Left renal pelvis (tissue), 4 donors: ENCODE data around the gene PCP2. TPM values are rescaled to one million over a fixed set of nuclear protein-coding genes. Genes with fewer than 3 reads are reported as not detected.

ENCODE experiments used
- DNase-seq, 4 donors: peaks; one replicate each; pipeline ENCODE4 v3.0.0-alpha.2; 2013; ENCODE audit warnings: low read depth in 4 of 4, low spot score in 3 of 4
- polyA plus RNA-seq, 4 donors: library from polyadenylated mRNA; unstranded; fragments of 120-200 nt; gene quantifications; one replicate each; pipeline ENCODE4 v1.2.1, GENCODE V29; 2013; ENCODE audit not compliant: insufficient read length in 4 of 4

PCP2 gene
- polyA plus RNA-seq, result 1 to 10 TPM in 2 of 4 donors, under 1 TPM in 1, not detected in 1; 0.43 to 2.8 (median 1.3) TPM

DNA sequence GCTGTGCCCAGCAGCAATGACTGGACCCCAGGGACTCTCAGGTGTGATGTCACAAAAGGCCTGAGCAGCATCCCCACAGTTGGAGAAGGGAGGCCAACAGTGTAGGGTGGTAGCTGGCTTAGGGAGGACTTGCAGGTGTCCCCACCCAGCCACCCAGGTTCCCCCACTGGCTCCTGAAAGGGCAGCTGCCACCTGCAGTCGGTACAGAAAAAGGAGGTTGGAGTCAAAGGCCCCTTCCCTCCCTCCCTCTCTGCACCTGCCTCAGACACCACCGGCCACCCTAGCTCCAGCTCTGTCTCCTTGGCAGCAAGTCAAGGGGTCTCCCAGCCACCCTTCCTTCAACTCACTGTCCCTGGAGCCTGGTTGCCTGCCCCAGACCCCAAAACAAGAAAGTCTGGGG, at the start of gene PCP2:
TSS of gene PCP2 (minus strand) at position 22 of the 400 bp plus-strand sequence. CDS start 262 bp downstream, outside the sequence.
- DNase-seq, result no peak

DNA sequence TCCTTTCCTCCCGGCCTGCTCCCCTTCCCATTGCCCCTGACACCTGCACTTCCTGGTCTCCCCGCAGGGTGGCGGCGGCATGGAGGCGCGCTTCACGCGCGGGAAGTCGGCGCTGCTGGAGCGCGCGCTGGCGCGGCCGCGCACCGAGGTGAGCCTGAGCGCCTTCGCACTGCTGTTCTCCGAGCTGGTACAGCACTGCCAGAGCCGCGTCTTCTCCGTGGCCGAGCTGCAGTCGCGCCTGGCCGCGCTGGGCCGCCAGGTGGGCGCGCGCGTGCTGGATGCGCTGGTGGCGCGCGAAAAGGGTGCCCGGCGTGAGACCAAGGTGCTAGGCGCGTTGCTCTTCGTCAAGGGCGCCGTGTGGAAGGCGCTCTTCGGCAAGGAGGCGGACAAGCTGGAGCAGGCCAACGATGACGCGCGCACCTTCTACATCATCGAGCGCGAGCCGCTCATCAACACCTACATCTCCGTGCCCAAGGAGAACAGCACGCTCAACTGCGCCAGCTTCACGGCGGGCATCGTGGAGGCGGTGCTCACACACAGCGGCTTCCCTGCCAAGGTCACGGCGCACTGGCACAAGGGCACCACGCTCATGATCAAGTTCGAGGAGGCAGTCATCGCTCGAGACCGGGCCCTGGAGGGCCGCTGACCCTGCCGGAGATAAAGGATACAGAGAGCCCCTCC, 48.8 kb upstream of the PCP2 start:
- DNase-seq, result no peak

DNA sequence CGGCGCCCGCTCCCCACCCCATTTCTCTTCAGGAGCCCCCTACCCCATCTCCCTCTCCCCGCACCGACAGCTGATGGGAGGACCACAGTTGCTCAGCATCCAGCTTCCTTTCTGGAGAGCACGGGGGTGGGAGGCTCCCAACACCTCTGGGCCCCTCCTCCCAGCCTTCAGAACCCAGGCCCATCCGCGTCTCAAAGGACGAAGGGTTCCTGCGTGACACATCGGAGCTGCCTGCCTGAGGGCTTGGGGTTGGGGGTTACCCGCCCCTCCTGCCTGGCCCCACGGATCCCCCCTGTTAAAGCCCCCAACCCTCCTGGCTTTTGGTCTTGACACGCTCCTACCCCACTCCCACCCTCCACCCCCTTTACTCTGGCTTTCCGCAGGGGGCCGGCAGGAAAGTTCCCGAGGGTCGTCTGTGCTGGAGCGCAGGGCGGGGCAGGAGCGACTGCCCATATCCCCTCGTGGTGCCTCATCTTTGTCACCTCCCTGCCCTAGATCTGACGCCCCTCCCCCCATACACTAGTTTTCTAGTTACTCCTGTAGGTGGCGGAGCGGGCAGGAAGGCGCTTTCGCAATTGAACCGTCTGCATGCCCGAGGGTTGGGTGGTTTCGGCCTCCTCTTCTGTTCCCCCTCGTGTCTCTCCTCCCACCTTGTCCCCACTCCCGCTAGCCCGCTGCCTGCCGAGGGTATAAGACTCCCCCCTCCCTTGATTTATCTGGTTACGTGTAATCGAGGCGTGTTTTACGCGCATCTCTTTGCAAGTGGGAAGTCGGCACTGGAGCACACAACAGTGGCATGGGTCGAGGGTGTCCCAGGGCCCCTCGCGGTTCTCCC, 48.0 kb upstream of the PCP2 start:
- DNase-seq, result peak; percentile 57 to 67 (median 61)

DNA sequence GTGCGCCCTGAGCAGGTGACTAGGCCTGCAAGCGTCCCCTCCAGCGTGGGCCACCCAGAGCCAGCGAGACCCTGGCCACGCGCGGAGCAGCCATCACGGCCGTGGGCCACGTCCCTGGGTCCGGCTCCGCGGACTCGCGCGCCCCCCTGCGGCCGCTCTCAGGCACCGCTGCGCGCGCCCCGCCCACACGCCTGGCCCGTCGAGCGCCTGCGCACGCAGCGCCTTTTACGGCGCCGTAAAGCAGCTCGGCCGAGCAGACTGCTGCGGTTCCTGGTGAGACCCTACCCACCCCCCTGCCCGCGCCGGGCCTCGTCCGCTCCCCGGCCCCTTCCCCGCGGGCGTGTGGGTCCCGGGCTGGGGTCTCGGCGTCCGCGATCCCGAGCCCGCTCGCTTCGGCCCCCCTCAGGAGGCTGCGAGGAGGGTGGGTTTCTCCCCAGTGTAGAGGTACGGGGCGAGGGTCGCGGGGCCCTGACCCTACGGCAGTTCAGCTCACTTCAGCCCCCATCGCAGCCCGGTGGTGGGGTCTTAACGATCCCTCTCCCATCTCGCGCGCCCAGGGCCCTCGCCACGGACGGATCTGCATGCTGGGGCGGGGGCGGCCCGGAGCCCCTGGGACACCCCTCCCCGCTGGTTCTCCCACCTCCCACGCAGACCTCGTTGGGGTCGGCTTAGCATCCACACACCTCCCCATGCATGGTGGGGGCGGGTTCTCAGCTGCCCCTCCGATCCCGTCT, 47.3 kb upstream of the PCP2 start, which contains the start of gene TRAPPC5:
TSS of gene TRAPPC5 (plus strand) at position 228 of the 734 bp plus-strand sequence. CDS start 1,421 bp downstream, outside the sequence.
- DNase-seq, result peak; percentile 62 to 82 (median 77)

DNA sequence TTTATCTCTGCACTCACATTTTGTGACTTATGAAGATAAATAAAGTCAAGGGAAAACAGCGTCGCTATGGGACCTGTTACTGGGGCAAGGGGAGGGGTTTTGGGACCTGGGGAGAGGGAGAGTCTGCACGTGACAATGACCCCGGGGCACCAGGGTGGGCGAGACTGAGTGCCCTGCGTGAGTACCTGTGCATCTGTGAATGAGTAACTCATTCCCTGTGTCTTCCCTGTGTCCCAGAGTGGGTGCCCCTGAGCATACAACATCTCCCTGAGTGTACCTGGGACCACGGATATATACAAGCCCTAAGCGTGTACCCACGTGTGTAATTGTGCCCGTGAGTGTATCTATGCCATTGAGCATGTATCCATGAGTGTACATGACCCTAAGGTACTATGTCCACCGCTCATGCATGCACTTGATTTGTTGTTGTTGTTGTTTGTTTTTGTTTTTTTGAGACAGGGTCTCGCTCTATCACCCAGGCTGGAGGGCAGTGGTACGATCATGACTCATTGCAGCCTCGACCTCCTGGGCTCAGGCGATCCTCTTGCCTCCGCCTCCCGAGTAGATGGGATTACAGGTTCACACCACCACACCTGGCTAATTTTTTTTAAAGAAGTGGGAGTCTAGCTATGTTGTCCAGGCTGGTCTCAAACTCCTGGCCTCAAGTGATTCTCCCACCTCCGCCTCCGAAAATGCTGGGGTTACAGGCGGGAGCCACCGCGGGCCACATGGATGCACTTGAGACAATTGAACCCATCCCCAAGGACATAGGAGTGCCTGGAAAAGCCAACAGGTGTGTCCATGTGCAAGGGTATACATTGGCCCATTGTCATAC, 46.5 kb upstream of the PCP2 start:
- DNase-seq, result no peak

DNA sequence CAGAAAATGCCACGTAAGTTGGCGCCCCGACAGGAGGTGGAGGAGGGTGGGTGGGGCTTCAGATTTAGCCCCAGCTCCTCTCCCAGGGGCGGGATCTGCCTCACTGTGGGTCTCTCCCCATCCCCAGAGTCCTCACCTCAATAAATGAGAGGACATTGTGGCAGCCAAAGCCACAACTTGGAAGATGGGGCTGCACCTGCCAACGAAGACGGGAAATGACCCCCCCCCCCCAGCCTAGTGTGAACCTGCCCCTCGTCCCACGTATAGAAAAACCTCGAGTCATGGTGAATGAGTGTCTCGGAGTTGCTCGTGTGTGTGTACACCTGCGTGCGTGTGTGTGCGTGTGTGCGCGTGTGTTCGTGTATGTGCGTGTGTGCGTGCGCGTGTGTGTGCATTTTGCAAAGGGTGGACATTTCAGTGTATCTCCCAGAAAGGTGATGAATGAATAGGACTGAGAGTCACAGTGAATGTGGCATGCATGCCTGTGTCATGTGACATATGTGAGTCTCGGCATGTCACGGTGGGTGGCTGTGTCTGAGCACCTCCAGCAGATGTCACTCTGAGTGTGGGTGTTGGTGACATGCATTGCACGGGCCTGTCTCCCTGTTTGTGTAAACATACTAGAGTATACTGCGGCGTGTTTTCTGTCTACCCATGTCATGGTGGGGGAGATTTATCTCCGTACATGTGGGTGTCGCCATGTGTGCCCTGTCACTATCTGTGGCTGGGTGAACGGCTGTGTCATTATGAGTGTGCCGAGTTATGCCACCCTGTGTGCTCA, 45.6 kb upstream of the PCP2 start:
- no peak for DNase-seq

DNA sequence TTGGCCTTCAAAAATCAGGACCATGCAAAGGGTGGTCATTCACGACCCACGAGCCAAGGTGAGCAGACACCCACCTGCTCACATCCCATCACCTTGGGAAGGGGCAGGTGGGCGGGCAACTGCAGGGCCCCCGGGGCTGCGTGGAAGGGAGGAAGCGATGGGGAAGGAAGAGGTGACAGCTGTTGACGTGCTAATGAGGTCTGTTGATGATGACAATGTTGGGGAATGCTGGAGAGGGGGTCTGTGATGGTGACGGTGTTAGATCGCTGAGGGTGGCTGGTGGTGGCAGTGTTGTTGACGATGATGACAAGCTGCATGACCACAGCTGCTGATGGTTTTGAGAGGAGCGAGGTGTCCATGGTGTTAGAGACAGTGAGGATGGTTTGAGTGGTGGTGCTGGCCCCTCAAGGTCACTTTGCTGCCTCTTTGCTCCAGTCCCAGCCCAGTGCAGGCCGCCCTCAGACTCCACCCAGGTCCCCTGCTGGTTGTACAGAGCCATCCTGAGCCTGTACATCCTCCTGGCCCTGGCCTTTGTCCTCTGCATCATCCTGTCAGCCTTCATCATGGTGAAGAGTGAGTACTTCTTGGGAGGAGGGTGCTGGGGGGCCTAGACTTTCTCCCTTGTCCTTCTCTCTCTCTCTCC, 44.3 kb upstream of the PCP2 start:
- DNase-seq, result no peak

DNA sequence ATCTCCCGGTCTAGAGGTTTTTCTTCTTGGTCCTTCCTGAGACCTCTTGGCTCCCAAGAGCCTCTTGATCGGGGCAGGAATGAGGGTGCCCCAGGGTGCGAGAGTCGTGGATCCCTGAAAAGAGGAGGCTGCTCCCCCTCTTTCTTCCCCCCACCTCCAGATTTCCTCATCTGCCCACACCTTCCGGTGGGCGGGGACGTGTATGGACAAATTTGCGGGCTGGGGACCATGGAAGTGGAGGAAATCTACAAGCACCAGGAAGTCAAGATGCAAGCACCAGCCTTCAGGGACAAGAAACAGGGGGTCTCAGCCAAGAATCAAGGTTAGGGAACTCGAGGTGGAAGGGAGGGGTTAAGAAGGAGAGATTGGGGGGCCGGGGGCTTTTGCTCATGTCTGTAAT, 43.3 kb upstream of the PCP2 start, which contains the start of gene MCEMP1:
TSS of gene MCEMP1 (plus strand) at position 237 of the 400 bp plus-strand sequence. CDS start at position 268, 31 bp downstream.
- DNase-seq, result no peak

DNA sequence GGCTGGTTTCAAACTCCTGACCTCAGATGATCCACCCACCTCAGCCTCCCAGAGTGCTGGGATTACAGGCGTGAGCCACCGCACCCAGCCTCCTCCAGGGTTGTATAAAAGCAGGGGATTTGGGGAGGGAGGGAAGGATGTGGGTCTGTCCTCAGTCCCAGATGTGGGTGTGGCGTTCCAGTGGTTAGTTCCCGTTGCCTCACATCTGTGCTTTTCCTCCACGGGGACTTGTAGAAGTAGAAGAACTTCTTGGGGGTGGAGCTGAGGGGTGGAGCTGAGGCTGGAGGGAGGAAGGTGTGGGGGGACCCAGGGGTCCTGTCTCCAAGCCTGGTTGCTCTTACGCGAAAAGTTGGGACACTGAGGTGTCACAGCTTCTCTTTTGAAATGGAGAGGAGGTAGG, 42.9 kb upstream of the PCP2 start:
- no peak for DNase-seq

DNA sequence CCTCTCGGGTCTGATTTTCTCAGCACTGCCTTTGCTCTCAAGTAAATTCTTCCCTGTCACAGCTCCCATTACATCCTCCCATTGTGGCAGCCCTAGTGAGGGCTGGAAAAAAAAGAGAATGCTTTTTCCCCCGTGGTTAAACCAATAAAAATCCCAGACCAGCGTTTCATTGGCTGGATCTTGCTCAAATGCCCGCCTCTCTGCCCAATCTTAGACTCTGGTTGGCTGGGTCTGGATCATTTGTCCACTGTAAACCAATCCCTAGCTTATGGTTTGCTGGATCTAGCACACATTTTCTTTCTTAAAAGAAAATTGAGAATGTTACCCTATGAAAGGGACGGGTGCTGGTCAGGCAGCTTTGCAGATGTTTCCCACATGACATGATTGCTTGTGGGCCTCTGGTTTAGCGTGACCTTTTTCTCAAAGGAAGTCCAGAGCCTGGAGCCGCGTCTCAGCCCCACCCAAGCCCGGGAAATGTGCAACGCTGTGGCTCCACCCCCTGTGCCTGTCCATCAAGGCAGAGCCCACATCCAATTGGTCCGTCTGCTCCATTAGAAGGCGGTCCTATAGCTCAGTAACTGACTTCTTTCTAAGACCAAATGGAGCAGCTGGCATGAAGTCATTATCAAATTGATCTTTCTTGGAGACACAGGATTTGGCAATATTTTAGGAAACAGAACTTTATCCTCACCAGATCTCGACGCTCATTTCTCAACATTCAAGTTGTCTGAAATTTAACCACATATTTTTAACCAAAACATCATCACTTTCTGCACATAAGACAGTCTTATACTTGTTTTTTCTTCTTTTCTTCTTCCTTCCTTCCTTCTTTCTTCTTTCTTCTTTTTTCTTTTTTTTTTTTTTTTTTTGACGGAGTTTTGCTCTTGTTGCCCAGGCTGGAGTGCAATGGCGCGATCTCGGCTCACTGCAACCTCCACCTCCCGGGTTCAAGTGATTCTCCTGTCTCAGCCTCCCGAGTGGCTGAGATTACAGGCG, 40.8 kb upstream of the PCP2 start:
- no peak for DNase-seq

DNA sequence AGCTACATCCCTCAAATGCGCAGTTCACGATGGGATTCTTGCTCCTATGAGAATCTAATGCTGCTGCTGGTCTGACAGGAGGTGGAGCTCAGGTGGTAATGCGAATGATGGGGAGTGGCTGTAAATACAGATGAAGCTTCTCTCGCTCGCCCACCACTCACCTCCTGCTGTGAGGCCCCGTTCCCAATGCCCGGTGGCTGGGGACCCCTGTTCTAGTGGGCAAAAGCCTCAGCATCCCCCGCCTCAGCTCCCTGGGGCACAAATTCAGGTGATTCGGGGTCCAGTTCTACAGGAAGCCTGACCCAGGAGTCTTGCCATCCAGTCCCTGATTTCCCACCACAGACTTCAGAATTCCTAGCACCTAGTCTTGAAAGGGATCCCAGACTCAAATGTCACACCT, 39.0 kb upstream of the PCP2 start:
- DNase-seq, result no peak

DNA sequence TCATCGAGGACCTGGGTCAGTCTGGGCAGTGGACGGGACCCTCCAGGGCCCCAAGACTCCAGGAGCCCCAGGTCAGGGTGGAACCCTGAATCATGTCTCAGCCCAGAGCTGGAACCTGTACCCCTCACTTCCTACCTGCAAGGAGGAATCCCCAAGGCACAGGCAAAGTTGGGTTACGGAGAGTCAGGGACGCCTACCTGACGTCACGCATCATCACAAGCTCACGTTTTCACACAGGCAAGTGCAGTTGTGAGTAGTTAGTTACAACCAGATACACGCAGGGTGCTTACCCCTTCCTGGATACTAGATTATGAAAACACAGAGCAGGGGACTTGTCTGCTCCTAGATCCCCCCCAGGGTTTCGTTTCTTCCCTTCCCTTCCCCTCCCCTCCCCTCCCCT, 37.3 kb upstream of the PCP2 start:
- no peak for DNase-seq

DNA sequence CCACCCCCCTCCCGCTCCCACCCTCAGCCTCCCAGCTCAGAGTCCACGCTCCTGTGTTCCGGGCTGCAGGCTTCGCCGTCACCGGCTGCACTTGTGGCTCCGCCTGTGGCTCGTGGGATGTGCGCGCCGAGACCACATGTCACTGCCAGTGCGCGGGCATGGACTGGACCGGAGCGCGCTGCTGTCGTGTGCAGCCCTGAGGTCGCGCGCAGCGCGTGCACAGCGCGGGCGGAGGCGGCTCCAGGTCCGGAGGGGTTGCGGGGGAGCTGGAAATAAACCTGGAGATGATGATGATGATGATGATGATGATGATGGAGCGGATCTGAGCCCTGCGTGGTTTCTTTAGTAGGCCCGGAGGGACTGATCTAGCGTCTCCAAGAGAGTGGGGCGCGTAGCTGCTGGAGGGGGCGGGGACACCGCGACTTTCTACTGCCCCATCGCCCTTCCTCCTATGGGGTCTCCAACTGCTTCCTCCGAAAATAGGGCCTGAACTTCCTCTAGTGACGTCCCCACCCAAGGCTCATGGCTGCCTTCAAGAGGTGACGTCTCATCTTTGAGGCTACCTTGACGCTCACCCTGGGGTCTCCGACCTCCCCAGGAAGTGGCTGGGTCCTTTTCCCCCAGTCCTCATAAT, 36.7 kb upstream of the PCP2 start:
- DNase-seq, result no peak

DNA sequence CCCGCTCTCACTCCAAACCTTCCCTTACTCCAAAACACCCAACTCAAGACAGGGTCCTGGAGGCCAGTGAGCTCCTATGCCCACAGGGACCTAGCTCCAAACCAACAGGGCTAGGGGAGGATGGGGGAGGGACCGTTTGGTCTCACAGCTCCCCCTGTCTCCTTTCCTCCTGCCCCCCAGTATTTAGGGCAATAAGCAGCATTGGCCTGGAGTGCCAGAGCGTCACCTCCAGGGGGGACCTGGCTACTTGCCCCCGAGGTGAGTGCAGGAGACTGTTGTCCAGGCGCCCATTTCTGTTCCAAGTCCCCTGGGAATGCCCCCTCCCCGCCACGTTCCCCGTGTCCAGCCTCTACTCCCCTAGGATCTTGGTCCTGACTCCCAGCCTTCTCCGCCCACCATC, 36.1 kb upstream of the PCP2 start:
- no peak for DNase-seq

DNA sequence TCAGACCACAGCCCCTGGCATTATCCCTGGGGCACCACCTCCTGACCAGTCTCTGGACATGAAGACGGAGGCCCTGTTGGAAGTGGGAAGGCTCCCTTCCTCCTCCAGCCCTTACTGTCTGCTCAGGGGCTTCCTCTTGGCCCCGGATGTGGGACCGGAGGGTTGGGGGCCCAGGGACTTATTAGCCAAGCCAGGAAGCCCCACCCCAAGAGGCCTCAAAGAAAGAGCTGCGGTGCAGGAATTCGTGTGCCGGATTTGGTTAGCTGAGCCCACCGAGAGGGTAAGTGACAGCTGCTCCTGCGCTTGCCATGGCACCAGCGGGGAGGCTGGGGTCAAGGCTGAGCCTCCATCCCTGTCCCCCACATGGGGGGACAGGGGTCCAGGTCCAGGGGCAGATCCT, 35.3 kb upstream of the PCP2 start, which contains the start of gene RETN:
TSS of gene RETN (plus strand) at position 208 of the 400 bp plus-strand sequence. CDS start 278 bp downstream, outside the sequence.
- DNase-seq, result no peak

DNA sequence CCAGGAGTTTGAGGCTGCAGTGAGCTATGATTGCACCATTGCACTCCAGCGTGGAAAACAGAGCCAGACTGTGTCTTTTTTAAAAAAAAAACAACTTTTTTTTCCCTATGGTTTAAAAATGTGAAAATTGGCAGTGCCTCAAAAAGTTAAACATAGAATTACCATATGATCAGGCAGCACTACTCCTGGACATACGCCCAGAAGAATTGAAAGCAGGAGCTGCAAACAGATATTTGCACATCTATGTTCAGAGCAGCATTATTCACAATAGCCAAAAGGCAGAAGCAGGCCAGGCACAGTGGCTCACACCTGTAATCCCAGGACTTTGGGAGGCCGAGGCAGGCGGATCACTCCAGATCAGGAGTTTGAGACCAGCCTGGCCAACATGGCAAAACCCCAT, 31.6 kb upstream of the PCP2 start:
- DNase-seq, result no peak

DNA sequence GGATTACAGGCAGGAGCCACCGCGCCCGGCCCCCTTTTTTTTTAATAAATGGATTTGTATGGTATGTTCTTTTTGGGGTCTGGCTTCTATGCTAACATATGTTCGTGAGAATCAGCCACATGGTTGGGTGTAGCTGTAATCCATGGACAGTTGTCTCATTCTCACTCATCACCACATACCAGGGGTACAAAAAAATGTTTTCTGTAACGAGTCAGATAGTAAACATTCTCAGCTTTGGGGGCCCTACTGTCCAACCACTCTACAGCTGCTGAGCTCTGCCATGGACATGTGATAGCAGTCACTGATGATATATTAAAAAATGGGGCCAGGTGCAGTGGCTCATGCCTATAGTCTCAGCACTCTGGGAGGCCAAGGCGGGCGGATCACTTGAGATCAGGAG, 30.2 kb upstream of the PCP2 start:
- DNase-seq, result no peak
